Fibroblast of villous mesenchyme (primary cell): ENCODE results near the gene SCYL3. TPM values are rescaled to one million over a fixed set of nuclear protein-coding genes. Genes with fewer than 3 reads are reported as not detected.

Source experiments
- DNase-seq: peaks from one replicate; pipeline ENCODE4 v3.0.0-alpha.2; 2010; ENCODE audit warnings: low read depth
- H3K4me3 ChIP-seq: 2 replicates; pipeline ENCODE4 v1.5.1; 2011; ENCODE audit warnings: low read depth, mild to moderate bottlenecking, low read length
- total RNA-seq: library from RNA; depleted of rRNA; stranded (reverse); fragments of >200 nt; gene quantifications from 2 replicates; pipeline ENCODE4 v1.2.3, GENCODE V29; 2012
- TF ChIP-seq, protein P1 (sequence below): IDR thresholded peaks from 2 replicates; pipeline ENCODE4 v1.5.1; 2012; ENCODE audit warnings: low read depth, mild to moderate bottlenecking, low read length; ENCODE audit not compliant: insufficient read depth

Gene SCYL3
- total RNA-seq, 1 donor, result 10.4 TPM

DNA sequence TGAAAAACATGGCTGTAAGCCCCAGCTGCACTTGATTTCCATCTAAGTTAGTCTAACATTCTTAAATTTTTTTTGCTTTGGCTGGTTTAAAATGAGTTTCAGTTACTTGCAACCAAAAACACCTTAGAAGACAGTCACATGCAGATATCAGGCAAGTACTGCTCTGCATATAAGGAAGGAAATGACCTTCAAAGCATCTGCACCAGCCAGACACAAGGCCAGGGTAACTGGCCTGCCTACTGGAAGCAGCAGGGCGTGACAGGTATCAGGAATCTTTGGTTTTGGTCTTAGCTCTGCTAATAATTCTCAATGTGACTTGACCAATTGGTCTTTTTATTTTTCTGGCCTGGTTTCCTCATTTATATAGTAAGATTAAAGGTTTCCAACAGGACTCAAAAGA, 33.5 kb downstream of the SCYL3 start:
- no peak overlapping the region for H3K4me3 ChIP-seq
- DNase-seq, result no peak
- TF ChIP-seq, protein P1, sequence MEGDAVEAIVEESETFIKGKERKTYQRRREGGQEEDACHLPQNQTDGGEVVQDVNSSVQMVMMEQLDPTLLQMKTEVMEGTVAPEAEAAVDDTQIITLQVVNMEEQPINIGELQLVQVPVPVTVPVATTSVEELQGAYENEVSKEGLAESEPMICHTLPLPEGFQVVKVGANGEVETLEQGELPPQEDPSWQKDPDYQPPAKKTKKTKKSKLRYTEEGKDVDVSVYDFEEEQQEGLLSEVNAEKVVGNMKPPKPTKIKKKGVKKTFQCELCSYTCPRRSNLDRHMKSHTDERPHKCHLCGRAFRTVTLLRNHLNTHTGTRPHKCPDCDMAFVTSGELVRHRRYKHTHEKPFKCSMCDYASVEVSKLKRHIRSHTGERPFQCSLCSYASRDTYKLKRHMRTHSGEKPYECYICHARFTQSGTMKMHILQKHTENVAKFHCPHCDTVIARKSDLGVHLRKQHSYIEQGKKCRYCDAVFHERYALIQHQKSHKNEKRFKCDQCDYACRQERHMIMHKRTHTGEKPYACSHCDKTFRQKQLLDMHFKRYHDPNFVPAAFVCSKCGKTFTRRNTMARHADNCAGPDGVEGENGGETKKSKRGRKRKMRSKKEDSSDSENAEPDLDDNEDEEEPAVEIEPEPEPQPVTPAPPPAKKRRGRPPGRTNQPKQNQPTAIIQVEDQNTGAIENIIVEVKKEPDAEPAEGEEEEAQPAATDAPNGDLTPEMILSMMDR, result no peak

DNA sequence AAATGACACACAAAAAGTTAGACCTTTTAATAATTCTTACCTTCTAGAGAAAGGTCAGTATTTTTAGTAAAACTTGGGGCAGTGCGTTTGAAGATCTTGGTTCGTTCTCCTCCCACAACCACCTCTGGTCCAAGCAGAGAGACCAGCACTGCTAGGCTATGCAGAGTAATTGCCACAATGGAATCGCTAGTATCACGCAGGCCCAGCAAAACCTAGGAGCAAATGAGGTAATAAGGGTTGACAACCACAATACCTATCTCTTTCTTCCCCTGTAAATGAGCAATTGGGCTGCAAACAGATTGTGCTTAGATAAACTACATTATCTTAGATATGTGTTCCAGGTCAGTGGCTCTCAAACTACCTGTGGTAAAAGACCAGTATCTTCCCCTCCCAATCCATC, 34.7 kb downstream of the SCYL3 start:
- DNase-seq, result no peak
- no peak overlapping the region for H3K4me3 ChIP-seq
- TF ChIP-seq, protein P1, result no peak

DNA sequence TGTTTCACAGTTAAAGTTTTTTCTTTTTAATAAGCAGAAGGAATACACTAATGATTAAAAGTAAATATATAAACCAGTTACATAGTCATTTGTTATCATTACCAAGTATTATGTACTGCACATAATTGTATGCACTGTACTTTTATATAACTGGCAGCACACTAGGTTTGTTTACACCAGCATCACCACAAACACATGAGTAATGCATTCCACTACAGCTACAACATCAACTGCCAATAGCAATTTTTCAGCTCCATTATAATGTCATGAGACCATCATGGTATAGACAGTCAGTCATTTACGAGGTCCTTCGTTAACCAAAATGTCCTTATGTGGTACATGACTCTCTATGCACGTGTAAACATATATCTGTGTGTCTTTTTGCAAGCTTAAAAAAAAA, 35.2 kb downstream of the SCYL3 start:
- H3K4me3 ChIP-seq, result no peak overlapping the region
- TF ChIP-seq, protein P1, result no peak
- DNase-seq, result peak; percentile 74

DNA sequence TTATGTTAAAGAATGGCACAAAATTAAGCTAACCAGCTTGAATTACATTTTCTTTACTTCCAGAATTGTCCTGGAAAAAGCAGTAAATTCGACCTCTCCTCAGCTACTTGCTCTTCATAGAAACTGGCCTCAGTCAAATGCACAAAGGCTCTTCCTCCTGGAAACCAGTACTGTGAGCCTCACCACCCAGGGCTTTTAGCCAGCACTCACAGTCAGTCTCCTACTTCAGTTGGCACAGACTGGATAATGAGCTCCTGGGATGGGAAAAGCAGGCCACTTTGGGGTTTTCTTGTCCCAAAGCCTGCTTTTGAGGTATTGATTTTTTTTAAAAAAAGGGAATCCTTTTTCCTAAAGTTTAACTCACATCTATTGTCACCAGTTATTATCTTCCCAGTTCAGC, 40.4 kb downstream of the SCYL3 start:
- no peak for DNase-seq
- TF ChIP-seq, protein P1, result no peak
- no peak overlapping the region for H3K4me3 ChIP-seq

DNA sequence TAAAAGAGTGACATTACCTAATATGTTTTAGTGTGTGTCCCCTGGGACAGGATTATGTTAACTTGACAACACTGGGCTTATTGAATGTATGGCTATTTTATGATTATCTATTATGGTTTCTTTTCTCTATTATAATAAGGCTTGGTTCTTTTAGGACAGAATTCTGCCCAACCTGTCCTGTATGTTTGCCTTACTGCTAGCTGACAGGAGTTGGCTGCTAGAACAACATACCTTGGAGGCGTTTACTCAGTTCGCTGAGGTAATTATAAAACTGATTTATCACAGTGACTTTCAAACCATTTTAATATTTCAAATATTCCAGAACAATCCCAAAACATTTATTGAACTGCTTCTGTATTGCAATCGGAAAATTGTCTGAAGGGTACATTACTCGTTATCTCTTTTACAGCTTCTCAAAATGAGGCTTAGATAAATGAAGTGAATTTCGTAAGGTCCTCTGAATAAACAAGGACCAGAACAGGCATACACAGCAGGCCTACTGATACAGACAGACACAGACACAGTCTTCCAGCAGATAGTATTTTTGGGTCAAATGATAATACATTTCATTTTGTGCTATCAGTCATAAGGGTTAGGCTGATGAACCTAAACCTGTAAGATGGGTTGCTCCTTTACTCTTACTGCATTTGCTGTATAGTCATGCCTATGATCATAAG, 44.2 kb downstream of the SCYL3 start:
- TF ChIP-seq, protein P1, result no peak
- no peak overlapping the region for H3K4me3 ChIP-seq

DNA sequence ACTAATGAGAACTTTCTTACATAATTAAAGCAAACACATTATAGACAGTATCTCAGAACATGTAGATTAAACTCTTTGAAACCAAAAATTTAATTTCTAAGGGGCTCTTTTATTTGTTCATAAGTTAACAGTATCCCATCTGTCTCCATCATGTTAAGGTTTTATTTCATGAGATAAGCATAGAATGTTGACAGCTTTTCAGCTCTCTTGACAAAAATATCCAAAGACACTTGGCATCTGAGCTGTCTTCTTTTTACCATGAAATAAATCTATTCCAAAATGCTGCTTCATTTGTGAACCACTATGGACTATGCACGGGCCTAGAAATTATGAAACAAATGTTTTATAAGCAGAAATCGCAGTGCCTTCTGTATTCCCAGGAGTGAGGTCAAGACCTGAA, 45.2 kb downstream of the SCYL3 start:
- no peak overlapping the region for H3K4me3 ChIP-seq
- DNase-seq, result no peak
- TF ChIP-seq, protein P1, result no peak

More for the DNA sequence above, 44.2 kb downstream of the SCYL3 start:
- DNase-seq, result no peak
